HepG2 (cell line): ENCODE data around the gene ACOXL. TPM values are rescaled to one million over a fixed set of nuclear protein-coding genes. Genes with fewer than 3 reads are reported as not detected.
A peak's percentile ranks its signal among the peaks of the same experiment; 100 is the strongest.

ENCODE experiments used
- FOXA1 ChIP-seq, 2 experiments: fragments of 450-650 bp in 1 of 2; sonication (generic) in 1 of 2; formaldehyde crosslinking in 1 of 2; IDR thresholded peaks; 2 replicates each; pipeline versions ENCODE4 v1.4.0 to v1.6.1; 2016 to 2020; ENCODE audit warnings: missing genetic modification reagents in 1 of 2
- KMT2A ChIP-seq: sonication (generic); formaldehyde crosslinking; IDR thresholded peaks from 2 replicates; pipeline ENCODE4 v1.4.0; 2020; ENCODE audit warnings: missing genetic modification reagents
- ONECUT2 ChIP-seq: sonication (generic); formaldehyde crosslinking; IDR thresholded peaks from 2 replicates; pipeline ENCODE4 v1.4.0; 2020; ENCODE audit warnings: missing genetic modification reagents
- PAF1 ChIP-seq: IDR thresholded peaks from 2 replicates; pipeline ENCODE4 v1.6.1; 2016; ENCODE audit warnings: missing genetic modification reagents, missing compliant biosample characterization
- SATB2 ChIP-seq: sonication (generic); formaldehyde crosslinking; IDR thresholded peaks from 2 replicates; pipeline ENCODE4 v1.5.0; 2020; ENCODE audit warnings: missing genetic modification reagents
- THAP11 ChIP-seq: IDR thresholded peaks from 2 replicates; pipeline ENCODE4 v1.6.1; 2016; ENCODE audit warnings: missing biosample characterization, missing genetic modification reagents
- ZNF225 ChIP-seq: sonication (generic); formaldehyde crosslinking; IDR thresholded peaks from 2 replicates; pipeline ENCODE4 v1.4.0; 2020; ENCODE audit warnings: mild to moderate bottlenecking, missing genetic modification reagents
- ZNF253 ChIP-seq: sonication (generic); formaldehyde crosslinking; IDR thresholded peaks from 2 replicates; pipeline ENCODE4 v1.8.0; 2022; ENCODE audit warnings: mild to moderate bottlenecking, missing genetic modification reagents, borderline replicate concordance
- ZNF83 ChIP-seq: sonication (generic); formaldehyde crosslinking; IDR thresholded peaks from 2 replicates; pipeline ENCODE4 v1.4.0; 2020; ENCODE audit warnings: missing genetic modification reagents, mild to moderate bottlenecking, borderline replicate concordance
- polyA plus RNA-seq, 8 experiments: library from polyadenylated mRNA; depleted of rRNA in 3 of 8; stranded (reverse) in 7 of 8; unstranded in 1 of 8; fragments of >200 nt; fragmentation: Illumina TruSeq in 4 of 8; extraction: Trizol in 4 of 8; gene quantifications; 2 replicates each; pipeline versions ENCODE4 v1.2.1 to v1.2.3, GENCODE V29; 2011 to 2016; ENCODE audit warnings: low read depth in 4 of 8, missing spikeins in 1 of 8, mixed read lengths in 1 of 8; ENCODE audit not compliant: insufficient read depth in 1 of 8
- total RNA-seq, 5 experiments: library from RNA; depleted of rRNA; stranded (reverse); fragments of >200 nt; fragmentation: Illumina TruSeq; extraction: Trizol; gene quantifications; 2 replicates each; pipeline ENCODE4 v1.2.3, GENCODE V29; 2016; ENCODE audit warnings: low read depth in 1 of 5
- TF ChIP-seq, protein P1 (sequence below): sonication (generic); formaldehyde crosslinking; IDR thresholded peaks from 2 replicates; pipeline ENCODE4 v1.8.0; 2022; ENCODE audit warnings: missing genetic modification reagents, mild to moderate bottlenecking, inconsistent platforms, borderline replicate concordance
- TF ChIP-seq, protein P2 (sequence below): sonication (generic); formaldehyde crosslinking; IDR thresholded peaks from 2 replicates; pipeline ENCODE4 v1.8.0; 2022; ENCODE audit warnings: low read depth, missing genetic modification reagents
- TF ChIP-seq, protein P3 (sequence below): sonication (generic); formaldehyde crosslinking; IDR thresholded peaks from 2 replicates; pipeline ENCODE4 v1.5.0; 2020; ENCODE audit warnings: missing genetic modification reagents
- TF ChIP-seq, protein P4 (sequence below): sonication (generic); formaldehyde crosslinking; IDR thresholded peaks from 2 replicates; pipeline ENCODE4 v1.5.1; 2020; ENCODE audit warnings: missing genetic modification reagents, mild to moderate bottlenecking, borderline replicate concordance
- TF ChIP-seq, protein P5 (sequence below): sonication (generic); formaldehyde crosslinking; IDR thresholded peaks from 2 replicates; pipeline ENCODE4 v1.8.0; 2022; ENCODE audit warnings: mild to moderate bottlenecking, missing genetic modification reagents; ENCODE audit not compliant: insufficient replicate concordance
- TF ChIP-seq, protein P6 (sequence below), 2 experiments: IDR thresholded peaks; 2 replicates each; pipeline ENCODE4 v1.6.1; 2011 to 2012; ENCODE audit warnings: low read length in 2 of 2, borderline replicate concordance in 1 of 2, low read depth in 1 of 2, mild to moderate bottlenecking in 1 of 2, moderate library complexity in 1 of 2

ACOXL gene
- total and polyA plus RNA-seq, 2 of the 13 experiments (the other 11 are each of a cell fraction or from before 2014, with no cell fraction given), result not detected

DNA sequence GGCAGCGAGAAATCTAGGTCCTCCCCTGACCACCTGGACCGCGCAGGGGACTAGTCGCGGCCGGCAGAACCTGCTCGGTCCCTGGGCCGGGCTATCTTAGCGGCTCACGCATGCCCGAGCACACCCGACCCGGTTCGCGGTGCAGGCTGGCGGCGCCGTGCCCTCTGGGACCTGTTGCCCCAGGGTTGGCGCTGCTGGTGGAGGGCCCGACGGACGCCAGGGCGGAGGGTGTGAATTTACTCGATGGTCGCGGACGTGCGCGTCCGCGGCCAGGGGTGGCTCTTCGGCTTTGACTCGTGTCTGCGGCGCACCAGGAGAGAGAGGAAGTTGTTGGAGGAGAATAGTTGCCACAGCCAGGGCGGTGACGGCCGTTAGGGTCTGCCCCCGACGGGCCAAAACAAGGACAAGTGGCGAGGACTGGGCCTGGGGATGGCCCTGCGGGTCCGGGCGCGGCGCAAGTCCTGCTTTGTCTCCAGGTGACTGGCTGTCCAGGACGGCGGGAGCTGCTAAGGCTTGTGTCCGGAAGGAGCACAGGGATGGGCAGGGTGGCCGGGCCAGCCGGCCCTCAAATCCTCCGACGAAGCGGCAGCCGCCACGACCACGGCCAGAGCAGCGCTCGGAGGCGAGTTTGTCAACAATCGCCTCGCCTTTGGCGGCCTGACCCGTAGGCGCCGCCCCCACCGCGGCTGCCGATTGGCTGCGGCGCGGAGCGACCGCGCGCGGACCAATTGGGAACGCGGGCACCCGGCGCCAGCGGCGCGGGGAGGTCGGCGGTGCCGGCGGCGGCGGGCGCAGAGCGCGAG is 389.7 kb downstream of the ACOXL start (continued):
- TF ChIP-seq, protein P1, sequence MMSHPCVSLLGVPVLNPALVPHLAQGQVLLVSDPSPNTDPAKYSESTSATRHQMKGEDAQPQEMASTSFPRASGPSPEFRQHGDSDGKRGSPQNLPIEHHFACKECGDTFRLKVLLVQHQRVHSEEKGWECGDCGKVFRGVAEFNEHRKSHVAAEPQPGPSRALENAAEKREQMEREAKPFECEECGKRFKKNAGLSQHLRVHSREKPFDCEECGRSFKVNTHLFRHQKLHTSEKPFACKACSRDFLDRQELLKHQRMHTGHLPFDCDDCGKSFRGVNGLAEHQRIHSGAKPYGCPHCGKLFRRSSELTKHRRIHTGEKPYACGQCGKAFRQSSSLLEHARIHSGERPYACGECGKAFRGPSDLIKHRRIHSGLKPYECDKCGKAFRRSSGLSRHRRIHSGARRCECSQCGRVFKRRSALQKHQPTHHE, result no peak
- TF ChIP-seq, protein P2, sequence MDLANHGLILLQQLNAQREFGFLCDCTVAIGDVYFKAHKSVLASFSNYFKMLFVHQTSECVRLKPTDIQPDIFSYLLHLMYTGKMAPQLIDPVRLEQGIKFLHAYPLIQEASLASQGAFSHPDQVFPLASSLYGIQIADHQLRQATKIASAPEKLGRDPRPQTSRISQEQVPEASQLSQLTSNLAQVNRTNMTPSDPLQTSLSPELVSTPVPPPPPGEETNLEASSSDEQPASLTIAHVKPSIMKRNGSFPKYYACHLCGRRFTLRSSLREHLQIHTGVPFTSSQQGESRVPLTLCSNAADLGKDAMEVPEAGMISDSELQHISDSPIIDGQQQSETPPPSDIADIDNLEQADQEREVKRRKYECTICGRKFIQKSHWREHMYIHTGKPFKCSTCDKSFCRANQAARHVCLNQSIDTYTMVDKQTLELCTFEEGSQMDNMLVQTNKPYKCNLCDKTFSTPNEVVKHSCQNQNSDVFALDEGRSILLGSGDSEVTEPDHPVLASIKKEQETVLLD (CRISPR knock-in tag), result no peak; the same call in 1 of the 2 replicates
- TF ChIP-seq ZNF225 (CRISPR knock-in tag), result peak; percentile 59
- 0 out of 2 replicates have a peak, but pooled peaks have one; percentile 17 for TF ChIP-seq ZNF253 (CRISPR knock-in tag)
- TF ChIP-seq THAP11 (CRISPR knock-in tag), result peak; percentile 54
- TF ChIP-seq, protein P3, sequence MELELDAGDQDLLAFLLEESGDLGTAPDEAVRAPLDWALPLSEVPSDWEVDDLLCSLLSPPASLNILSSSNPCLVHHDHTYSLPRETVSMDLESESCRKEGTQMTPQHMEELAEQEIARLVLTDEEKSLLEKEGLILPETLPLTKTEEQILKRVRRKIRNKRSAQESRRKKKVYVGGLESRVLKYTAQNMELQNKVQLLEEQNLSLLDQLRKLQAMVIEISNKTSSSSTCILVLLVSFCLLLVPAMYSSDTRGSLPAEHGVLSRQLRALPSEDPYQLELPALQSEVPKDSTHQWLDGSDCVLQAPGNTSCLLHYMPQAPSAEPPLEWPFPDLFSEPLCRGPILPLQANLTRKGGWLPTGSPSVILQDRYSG (CRISPR knock-in tag), result peak; percentile 49; the same call in 1 of the 2 replicates
- TF ChIP-seq, protein P4, sequence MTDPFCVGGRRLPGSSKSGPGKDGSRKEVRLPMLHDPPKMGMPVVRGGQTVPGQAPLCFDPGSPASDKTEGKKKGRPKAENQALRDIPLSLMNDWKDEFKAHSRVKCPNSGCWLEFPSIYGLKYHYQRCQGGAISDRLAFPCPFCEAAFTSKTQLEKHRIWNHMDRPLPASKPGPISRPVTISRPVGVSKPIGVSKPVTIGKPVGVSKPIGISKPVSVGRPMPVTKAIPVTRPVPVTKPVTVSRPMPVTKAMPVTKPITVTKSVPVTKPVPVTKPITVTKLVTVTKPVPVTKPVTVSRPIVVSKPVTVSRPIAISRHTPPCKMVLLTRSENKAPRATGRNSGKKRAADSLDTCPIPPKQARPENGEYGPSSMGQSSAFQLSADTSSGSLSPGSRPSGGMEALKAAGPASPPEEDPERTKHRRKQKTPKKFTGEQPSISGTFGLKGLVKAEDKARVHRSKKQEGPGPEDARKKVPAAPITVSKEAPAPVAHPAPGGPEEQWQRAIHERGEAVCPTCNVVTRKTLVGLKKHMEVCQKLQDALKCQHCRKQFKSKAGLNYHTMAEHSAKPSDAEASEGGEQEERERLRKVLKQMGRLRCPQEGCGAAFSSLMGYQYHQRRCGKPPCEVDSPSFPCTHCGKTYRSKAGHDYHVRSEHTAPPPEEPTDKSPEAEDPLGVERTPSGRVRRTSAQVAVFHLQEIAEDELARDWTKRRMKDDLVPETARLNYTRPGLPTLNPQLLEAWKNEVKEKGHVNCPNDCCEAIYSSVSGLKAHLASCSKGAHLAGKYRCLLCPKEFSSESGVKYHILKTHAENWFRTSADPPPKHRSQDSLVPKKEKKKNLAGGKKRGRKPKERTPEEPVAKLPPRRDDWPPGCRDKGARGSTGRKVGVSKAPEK, result no peak; the same call in 1 of the 2 replicates
- TF ChIP-seq FOXA1 (IDR thresholded peaks at IDR 0.05), result no peak
- TF ChIP-seq FOXA1 (CRISPR knock-in tag; IDR thresholded peaks at IDR 0.05), result peak; percentile 81
- TF ChIP-seq ONECUT2 (CRISPR knock-in tag), result no peak
- no peak for TF ChIP-seq PAF1 (CRISPR knock-in tag)
- peak; percentile 84; the same call in 1 of the 2 replicates for TF ChIP-seq KMT2A (CRISPR knock-in tag)
- TF ChIP-seq ZNF83 (CRISPR knock-in tag), result peak; percentile 56; the same call in 1 of the 2 replicates
- TF ChIP-seq, protein P5, sequence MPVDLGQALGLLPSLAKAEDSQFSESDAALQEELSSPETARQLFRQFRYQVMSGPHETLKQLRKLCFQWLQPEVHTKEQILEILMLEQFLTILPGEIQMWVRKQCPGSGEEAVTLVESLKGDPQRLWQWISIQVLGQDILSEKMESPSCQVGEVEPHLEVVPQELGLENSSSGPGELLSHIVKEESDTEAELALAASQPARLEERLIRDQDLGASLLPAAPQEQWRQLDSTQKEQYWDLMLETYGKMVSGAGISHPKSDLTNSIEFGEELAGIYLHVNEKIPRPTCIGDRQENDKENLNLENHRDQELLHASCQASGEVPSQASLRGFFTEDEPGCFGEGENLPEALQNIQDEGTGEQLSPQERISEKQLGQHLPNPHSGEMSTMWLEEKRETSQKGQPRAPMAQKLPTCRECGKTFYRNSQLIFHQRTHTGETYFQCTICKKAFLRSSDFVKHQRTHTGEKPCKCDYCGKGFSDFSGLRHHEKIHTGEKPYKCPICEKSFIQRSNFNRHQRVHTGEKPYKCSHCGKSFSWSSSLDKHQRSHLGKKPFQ (CRISPR knock-in tag), result peak; percentile 59
- TF ChIP-seq SATB2 (CRISPR knock-in tag), result no peak; the same call in none of the 2 replicates
- TF ChIP-seq, protein P6, sequence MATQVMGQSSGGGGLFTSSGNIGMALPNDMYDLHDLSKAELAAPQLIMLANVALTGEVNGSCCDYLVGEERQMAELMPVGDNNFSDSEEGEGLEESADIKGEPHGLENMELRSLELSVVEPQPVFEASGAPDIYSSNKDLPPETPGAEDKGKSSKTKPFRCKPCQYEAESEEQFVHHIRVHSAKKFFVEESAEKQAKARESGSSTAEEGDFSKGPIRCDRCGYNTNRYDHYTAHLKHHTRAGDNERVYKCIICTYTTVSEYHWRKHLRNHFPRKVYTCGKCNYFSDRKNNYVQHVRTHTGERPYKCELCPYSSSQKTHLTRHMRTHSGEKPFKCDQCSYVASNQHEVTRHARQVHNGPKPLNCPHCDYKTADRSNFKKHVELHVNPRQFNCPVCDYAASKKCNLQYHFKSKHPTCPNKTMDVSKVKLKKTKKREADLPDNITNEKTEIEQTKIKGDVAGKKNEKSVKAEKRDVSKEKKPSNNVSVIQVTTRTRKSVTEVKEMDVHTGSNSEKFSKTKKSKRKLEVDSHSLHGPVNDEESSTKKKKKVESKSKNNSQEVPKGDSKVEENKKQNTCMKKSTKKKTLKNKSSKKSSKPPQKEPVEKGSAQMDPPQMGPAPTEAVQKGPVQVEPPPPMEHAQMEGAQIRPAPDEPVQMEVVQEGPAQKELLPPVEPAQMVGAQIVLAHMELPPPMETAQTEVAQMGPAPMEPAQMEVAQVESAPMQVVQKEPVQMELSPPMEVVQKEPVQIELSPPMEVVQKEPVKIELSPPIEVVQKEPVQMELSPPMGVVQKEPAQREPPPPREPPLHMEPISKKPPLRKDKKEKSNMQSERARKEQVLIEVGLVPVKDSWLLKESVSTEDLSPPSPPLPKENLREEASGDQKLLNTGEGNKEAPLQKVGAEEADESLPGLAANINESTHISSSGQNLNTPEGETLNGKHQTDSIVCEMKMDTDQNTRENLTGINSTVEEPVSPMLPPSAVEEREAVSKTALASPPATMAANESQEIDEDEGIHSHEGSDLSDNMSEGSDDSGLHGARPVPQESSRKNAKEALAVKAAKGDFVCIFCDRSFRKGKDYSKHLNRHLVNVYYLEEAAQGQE (IDR thresholded peaks at IDR 0.05; ENCODE audit: borderline replicate concordance in 1 of 2, low read depth in 1 of 2, low read length in 2 of 2), result no peak
